ENCODE results near the gene CD79A.
"Not testable (repeated sequence)": the region's sequence is repeated elsewhere in the genome, so short reads cannot be mapped to it uniquely, and the experiment has no call there.

CD79A gene

DNA sequence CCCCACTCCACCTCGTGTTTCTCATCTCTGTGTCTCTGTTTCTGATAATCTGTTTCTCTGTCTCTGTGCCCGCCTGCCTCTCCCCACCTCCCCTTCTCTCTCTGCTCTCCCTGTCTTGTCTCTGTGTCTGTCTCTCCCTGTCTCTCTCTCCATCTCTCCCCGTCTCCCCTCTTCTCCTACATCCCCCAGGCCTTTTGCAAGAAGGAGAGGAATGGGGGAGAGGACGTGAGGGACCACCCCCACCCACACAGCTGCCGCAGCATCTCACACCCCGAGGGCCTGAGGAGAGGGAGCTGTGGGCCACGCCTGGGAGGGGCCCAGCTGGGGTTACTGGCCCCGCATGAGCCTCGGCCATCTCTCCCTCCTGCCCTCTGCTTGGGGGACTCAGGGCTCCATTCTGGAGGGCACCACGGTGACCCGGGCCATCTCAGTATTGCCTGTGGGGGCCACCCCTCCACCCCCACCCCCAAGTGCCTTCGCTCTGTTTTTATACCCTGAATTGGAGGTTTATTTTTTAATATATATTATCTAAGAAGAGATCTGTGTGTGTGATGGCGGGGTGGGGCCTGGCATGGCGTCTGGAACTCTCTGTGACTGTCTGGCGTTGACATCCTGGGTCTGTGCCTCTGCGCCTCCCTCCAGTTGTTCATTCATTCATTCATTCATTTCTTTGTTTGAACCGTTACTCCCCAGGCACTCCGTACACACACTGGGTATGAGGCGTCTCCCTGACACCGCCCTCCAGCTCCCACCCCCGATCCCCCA is 30.0 kb downstream of the CD79A start:
- no peak for DNase-seq

DNA sequence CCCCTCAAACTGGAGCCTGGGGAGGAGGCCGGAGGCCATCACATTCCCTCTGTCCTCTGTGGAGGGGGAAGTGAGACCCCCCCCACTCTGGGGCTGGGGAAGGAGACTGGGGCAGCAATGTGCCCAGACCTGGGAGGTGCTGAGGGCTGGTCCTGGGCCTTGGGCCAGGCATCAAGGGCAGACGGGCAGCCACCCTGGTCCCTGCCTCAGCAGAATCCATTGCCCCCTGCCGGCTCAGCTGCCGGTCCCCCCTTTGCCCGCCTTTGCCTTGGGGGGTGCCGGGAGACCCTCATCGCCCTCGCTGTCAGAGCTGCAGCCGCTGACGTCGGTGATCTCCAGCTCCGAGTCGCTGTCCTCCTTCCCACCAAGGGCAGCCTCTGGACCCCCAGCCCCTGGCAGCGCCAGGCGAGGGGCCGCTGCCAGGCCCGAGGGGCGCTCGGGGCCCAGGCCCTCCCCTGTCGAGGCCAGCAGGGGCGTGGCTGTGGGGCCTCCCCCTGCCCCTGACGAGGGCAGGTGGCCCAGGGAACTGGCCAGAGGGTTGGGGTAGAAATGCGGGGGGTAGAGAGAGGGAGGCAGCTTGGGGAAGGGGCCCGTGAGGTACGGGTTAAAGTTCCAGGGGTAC is 31.0 kb downstream of the CD79A start:
- DNase-seq = no peak

DNA sequence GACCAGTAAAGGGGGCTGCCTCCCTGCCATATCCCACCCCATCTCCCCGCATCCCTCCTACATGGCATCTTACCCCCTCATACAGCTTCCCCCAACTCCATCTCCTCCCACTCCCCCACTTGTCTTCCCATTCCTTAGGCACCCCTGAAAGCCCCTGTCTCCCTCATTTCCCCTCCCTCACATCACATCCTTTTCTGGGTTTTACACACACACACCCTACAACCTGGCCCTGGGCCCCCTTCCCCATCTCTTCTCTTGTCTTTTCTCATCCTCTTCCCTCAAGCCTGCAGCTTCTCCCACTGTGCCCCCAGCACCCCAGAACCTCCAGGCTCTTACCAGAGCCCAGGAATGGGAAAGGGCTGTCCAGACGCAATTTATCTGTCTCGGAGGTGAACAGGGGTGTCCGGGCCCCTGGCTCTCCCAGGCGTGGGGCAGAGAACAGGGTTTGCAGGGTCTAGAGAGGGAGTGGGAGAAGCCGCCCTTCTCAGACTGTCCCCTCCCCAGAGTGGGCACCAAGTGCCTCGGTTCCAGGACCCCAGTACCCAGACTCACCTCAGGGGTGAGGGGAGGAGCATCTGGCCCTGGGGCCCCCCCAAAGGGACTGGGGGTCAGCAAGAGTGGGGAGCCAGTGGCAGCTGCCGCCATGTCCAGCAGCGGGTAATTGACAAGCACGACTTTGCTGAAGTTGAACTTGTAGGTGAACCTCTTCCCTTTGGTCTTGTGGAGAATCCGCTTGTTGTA is 31.8 kb downstream of the CD79A start:
- DNase-seq = no peak

DNA sequence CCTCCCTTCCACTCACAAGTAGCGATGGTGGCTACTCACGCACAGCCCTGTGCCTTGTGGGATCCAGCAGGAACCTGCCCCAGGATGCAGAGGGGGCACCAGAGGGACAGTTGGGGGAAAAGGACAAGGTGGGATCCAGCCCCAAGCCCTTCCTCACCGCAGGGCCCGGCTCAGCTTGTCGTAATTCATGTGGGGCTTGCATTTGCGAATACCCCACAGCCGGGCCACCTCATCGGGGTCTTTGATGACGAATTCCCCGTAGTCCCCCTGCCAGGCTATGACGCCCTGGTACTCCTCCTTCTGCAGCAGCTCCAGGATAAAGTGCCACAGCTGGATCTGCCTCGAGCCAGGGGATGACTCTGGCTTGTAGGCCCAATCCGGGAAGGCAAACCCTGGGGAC is 32.6 kb downstream of the CD79A start:
- no peak for DNase-seq

DNA sequence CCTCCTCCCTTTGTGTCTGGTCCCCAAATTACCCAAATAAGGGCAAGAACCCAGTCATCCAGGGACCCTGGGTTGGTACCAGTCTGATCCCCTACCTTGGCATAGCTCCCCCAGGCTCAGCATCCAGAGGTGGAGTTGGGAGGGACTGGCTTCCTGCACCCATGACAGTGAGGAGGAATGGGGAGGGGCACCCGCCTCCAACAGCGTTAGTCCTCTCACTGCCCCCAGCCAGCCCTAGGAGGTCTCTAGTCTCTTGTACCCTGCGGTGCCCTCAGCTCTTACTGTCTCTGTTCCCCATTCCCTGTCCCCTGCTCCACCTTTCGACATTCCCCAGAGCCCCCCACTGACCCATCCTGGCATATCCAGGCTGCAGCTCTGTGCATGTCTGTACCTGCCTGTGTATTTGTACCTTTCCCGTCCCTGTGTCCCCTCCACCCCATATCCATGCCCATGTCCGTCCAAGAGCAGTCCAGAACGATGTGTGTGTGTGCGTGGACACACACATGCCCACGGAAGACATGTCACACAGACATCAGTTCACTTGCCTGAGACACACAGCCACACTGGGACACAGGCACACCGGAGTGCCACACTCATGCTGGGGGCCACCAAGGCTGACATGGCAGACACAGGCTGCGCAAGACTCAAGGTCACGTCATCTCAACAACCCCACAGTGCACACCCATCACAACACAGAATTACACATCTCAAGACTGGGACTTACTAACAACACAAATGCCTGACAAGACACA is 33.3 kb downstream of the CD79A start:
- no peak for DNase-seq

DNA sequence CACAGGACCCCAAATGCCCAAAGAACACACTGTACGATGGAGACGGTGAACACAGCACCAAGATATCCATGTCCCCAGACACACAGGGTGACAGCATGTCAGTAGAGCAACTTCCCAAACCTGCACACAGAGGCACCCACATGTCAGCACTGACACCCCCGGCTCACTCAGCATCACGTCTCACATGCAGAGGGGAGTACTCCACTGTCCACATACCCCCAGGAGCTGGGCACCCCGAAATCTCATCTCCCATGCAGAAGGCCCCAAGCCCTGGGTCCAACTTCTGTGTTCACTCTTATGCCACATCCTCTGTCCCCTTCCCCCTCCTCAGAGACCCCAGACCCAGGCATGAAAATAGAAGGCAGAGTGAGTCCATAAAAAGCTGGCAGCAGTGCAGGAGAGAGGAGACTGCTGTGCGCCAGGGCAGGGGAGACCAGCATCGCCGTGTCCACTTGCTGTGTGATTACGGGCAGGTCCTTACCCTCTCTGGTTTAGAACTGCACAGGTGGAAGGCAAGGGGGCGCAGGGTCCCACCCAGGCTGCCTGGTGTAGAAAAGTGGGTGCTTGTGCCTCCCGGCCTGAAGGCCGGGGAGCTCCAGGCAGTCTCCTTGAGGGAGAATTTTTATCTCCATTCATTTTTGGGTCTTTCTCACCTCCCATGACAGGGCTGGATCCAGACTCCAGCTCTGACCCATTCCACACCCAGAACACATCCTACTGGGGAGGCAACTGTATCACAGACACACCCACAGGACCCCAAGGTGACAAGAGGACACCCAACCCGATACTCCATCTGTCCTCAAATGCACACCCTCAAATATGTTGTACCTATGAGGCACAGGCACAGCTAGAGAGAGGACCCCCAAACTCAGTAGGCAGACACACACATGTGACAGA is 34.2 kb downstream of the CD79A start:
- DNase-seq = no peak

DNA sequence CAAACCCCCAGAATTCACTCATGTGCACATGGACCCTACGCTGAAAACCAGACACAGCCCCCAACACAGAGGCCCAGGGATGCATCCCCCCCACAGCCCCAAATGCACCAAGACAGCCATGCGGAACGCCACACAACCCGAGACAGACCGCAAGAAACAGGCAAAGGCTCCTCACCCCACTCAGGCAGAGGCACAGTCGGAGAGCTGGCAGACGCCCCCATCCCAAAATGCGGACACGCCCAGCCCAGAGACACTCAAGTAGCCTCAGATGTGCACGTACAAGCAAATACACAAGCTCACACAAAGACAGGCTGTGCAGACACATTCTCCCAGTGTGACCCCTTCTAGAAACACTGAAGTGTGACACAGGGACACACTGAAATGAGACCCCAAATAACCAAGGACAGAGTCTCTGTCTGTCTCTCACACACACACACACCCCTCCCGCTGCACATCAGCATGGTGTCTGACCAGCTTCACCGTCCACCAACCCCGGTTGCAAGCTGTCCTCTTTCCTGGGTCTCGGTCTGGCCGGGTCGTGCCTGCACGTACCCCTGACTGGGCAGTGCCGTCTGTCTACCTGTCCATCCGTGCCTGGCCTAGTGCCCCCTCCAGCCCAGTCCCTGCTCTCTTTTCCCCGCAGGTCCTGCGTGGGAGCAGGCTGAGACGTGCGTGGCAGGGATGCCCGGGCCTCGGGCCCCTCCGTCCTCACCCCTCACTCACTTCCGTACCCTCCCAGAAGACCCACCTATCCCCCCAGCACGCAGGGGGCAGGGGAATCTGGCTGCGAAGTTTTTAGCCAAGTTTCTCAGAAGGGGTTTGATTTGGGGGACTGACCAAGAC is 35.0 kb downstream of the CD79A start:
- no peak for DNase-seq

DNA sequence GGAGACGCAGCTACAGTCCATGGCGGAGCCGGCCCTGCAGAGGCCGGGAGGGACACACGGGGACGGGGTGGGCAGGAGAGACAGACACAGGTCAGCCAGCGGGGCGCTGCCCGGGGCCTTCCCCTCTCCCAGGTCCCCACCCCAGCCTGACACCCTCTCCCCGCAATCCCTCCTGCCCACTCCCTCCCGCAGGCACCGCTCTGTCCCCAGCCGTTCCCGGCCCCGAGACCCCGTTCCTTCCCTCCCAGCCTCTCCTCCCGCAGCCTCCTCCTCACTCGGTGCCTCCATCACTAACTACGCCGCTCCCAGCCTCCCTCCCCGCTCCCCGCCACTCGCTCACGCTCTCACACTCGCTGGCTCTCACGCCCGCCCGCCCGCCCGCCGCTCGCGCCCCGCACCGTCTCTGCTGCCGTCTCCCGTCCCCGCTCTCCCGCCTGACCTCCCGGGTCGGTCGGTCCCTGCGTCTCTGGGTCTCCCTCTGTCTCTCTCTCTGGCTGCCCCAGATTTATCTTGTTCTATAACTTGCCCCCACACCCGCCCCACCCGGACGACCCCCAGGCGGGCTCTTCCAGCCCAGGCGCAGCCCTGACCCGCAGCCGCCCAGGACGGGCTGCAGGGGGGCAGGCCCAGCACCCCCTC is 35.9 kb downstream of the CD79A start:
- no peak for DNase-seq

DNA sequence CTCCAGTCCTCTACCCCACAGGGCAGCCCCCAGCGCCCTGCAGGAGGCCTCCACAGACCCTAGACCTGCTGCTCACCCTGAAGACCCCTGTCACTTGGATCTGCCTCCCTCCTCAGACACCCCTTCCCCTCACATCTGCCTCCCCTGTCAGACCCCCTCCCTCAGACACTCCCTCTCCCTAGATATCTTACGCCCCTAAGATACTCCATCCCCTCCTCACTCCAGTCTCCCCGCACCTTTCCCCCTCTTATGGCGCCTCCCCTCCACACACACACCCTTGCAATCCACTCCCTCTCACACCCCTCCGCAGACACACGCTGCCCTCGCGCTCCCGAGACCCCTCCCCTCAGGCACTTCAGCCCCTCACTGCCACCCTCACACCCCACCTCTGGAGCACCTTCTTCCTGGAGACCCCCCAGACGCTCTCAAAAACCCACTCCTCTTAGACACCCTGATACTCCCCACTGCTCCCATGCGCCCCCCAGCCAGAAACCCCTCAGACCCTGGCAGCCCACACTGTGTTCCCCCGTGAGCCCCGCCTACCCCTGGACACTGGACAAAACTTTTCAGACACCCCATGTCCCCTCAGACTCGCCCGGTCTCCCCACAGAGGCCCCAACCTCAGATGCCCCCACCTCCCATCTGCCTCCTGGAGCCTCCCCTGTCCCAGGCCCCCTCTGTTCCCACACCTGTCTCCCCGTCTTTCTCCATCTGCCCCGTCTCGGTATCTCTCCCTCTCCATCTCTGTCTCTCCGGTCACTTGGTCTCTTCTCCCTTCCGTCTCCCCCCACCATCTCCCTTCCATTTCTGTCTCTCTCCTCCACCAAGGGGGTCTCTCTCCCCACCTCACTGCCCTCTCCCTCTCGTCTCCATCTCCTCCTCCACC is 36.7 kb downstream of the CD79A start:
- DNase-seq = no peak

DNA sequence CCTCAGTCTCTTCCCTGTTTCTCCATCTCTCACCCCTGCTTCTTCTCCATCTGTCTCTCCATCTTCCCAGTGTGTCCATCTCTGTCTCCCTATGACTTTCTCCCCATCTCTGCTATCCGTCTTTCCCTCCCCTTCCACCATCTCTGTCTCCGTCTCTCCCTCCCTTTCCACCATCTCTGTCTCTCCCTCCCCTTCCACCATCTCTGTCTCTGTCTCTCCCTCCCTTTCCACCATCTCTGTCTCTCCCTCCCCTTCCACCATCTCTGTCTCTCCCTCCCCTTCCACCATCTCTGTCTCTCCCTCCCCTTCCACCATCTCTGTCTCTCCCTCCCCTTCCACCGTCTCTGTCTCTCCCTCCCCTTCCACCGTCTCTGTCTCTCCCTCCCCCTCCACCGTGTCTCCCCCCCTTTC is 37.4 kb downstream of the CD79A start:
- not testable (repeated sequence) for DNase-seq

DNA sequence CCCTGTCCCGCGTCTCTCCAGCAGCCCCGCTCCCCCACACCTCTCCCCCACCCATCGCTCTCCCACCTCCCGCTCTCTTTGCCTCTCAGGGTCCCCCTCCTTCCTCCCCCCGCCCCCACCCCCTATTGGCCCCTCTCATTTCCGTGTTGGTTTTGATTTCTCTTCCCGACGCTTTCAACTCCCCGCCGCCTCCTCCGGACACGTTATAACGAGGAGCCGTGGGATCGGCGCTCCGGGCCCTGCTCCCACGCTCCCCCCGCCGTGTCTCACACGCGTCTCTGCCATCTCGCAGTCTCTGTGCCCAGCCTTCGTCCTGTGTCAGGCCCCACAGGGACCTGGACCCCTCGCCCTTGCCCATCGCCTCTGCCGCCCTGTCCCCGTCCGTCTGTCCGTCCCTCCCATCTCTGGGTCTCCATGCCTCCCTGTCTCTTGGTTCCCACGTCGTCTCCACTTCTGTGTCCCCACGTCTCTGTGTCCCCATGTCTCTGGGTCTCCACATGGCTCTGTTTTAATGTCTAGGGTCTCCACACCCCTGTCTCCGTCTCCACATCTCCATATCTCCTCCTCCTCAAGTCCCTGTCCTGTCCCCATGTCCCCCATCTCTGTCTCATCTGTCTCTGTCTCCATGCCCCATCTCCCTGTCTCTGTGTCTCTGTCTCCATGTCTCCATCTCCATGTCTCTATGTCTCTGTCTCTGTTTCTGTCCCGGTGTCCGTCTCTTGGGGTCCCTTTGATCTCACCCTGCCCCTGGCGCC is 38.1 kb downstream of the CD79A start:
- DNase-seq = no peak

DNA sequence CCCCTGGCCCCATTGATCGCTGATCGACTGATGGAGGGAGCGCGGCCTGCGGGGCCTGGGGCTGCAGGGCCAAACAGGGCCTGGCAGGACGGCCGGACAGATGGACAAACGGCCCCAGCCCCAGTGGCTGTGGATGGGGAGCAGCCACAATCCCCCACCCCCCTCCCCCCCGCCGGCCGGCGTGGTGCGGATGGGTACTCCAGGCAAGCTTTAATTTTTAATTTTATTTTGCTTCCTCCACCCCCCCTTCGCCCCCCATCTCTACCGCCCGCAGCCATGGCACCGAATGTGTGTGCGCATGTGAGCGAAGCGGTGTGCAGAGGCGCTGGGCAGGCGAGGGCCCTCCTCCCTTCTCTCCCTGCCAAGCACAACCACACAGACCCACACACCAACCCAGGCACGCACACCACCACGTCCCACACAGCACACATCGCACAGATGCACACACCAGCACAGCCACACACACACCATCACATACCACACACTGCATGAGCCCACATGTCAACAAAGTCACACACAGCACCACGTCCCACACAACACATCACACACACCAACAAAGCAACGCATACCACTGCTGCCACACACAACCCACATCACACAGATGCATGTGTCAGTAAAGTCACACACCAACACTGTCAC is 38.8 kb downstream of the CD79A start:
- DNase-seq = no peak

DNA sequence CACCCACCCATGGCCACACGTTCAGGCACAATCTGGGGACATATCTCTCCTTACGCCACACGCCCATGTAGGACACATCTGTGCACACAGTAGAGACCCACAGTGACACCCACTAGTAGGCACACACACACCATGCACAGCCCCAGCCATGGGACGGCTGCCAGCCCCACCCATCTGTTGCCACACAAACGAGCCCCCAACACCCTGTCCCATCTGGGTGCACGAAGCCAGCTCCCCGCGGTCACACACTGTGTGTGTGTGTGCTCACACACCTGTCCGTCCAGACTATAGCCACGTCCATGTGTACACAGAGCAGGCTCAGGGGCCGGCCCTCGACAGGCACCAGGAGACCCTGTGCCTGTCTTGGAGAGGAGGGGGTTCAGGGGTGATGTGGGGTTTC is 40.6 kb downstream of the CD79A start:
- DNase-seq = no peak

DNA sequence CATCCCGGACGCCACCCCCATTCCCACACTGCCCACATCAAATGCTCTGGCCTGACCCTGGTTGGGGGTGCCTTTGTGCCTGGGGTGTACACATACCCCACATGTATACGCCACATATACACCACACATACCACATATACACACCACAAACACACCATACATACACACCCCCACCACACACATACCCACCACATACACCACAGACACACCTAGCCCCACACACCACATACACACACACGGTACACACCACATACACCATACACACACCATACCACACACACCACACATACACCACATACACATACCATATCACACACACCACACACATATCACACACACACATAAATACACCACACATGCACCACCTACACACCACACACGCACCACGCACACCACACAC is 41.0 kb downstream of the CD79A start:
- no peak for DNase-seq

DNA sequence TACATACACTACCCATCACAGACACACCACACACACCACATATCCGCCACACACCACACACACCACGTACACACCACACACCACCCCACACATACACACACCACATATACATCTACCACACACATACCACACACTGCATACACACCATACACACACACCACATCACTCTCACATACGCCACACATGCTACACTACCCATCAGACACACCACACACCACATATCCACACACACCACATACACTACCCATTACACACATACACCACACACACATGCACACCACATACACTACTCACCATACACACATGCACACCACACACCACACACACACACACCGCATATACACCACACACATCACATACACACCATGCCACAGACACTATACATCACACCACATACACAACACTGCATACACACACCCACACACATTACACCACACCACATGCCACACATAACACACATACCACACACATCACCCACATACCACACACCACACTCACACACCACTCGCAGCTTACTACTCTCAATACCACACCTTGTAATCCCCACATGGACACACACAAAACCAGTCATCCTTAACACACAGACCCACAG is 41.7 kb downstream of the CD79A start:
- DNase-seq = no peak

DNA sequence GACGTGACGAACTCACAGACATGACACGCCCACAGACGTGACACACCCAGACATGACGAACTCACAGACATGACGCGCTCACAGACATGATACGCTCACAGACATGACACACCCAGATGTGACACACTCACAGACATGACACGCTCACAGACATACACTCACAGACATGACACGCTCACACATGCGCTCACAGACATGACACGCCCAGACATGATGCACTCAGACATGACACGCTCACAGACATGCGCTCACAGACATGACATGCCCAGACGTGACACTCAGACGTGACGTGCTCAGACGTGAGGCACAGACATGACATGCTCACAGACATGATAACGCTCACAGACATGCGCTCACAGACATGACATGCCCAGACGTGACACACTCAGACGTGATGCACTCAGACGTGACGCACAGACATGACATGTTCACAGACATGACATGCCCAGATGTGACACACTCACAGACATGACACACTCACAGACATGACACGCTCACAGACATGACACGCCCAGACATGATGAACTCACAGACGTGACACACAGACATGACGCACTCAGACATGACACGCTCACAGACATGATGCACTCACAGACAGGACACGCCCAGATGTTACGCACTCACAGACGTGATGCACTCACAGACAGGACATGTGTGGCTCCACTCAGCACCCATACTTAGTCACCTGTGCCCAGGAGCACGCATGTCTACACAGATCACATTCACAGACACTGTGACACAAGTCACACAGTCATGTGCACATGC is 43.1 kb downstream of the CD79A start:
- no peak for DNase-seq

DNA sequence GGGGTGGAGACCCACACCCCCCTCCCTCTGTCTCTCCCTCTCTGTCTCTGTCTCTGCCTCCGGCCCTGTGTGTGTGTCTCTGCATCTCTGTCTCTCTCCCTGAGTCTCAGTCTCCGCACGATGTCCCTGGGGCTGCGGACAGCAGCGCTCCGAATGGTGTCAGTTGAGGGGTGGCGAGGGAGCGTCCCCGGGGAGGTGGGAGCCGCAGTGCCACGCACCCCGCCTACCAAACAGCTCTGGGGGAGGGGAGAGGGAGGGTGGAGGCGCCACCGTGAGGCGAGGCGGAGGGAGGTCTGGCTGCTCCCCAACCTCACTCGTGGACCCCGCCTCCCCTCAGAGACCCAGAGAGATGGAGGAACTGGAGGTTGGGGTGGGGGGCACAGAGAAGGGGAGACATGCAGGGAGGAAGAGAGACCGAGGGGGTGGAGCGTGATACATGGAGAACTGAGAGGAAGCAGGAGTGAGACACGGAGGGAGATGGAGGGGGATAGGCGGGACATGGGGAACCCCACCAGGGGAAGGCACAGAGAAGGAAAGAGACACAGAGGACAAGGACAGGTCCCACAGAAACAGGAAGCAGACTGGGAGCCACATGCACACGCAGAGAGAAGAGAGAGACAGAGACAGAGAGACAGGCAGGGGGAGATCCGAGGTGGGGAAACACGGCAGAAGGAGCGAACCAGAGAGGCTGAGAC is 44.0 kb downstream of the CD79A start:
- DNase-seq = no peak

All from DMS79 treated with DMSO at 0.1 percent for 48 hours (cell line).